GM19468 (cell line): ENCODE measurements around the gene THRSP.
"Not testable (repeated sequence)": the region's sequence is repeated elsewhere in the genome, so short reads cannot be mapped to it uniquely, and the experiment has no call there.

Experiments used
- ATAC-seq: cut with Tn5 transposase; IDR thresholded peaks from one replicate; pipeline ENCODE4 v1.9.1; 2021; ENCODE audit warnings: mild to moderate bottlenecking, moderate library complexity, moderate number of reproducible peaks; ENCODE audit not compliant: unreplicated experiment; ENCODE audit errors: extremely low read depth

The THRSP gene

DNA sequence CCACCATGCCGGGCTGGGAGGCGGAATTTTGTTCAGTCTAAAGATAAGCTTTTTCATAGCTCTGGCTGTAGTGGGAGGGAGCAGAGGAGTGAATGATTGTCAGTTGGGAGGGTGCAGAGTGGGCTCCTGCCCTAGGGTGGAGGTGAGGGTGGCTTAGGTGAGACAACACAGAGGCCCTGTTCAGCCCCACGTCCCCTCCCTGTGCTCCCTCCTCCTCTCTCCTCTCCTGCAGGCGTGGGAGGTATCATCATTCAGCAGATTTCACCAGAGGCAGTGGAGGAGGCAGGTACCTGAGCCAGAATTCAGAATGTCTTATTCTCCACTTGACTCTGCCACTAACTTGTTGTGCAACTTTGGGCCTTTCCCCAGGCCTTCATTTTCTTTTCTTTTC is 1.7 kb upstream of the THRSP start:
- no peak for ATAC-seq

DNA sequence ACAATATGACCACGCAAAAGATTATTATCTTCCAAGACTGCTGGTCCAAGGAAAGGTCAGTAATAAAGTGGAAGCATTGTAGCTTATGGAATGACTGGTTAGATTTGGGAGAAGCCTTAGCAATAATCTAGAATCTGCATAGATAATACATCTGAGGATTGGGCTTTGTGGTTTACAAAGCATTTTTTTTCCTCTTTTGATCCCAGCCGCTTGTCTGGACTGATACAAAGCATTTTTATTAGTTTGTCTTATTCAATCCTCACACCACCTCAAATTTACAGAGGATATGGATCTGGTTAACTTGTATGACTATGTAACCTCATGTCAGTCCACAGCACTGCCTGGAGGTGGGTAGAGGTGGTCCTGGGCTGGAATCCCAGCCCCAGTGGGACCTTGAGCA is 990 bp upstream of the THRSP start:
- ATAC-seq = no peak

DNA sequence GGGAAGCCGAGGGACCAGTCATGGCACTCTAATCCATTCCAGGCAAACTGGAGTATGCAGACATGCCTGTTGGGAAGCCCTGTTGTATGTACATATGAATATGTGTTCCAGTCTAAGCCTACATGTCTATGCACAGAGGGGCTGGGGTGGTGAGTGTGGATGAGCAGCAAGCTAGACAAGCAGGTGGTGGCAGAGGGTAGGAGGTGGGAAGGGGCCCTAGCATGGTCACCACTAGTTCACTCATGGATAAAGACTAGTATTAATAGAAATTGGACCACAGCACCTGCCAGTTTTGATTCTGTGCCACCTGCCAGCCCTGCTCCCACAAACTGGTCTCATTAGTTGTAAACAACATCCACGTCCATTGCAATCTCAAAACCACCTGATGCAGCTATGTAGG is 1.5 kb downstream of the THRSP start:
- ATAC-seq = no peak

- ATAC-seq = no peak
Measured at GRCh38 chr11:78066471-78066870, 2.8 kb downstream of the THRSP start.

DNA sequence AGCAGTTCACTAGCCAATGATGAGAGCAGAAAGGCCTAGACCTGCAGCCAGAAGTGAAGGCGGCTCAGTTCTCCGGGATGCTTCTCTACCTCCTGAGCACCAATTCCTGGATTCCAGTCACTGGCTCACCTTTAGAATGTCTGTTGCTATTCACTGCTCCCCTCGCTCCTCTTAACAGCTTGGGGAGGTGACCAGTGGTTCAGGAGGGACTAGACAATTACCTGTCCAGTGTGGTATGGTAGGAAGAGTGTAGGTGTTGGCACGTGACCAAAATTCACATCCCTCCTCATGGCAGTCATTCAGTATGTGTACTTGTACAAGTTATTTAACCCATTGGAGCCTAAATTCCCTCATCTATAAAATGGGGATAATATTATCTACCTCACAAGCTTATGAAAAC is 4.0 kb downstream of the THRSP start:
- ATAC-seq = no peak

DNA sequence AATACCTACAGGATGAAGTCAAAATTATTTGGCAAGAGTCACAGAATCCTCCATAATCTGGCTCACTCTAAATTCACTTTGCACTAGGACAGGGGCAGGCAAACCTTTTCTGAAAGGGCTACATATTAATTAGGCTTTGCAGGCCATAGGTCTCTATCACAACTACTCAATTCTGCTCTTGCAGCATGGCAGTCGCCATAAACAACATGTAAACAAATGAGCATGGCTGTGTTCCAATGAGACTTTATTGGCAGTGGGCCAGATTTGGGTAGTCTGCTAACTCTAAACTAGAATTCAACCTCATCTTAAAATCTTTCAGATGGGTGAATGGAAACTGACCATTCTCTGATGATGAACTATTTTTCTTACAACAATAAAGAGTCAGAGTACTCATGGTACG is 5.8 kb downstream of the THRSP start:
- ATAC-seq = no peak

GRCh38 chr11:78070621-78071020 is 7.0 kb downstream of the THRSP start:
- no peak for ATAC-seq

DNA sequence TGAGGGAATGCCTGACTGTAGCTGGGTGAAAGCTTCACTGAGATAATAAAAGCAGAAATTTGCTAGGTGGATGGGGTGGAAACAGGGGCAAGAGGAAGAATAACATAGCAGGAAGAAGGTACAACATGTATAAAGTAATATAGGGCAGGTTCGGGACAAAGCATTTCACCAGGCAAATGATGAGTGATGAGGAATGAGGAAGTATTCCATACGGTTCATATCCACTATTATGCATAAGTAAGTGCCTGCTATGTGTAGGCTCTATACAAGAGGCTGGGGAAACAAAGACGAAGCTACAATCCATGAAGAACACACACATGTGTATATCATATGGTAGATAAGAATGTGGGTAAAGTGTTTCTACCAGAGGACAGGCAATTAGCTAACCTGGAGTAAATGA is 8.1 kb downstream of the THRSP start:
- ATAC-seq = no peak

GRCh38 chr11:78072455-78072854 is 8.8 kb downstream of the THRSP start:
- ATAC-seq = no peak

DNA sequence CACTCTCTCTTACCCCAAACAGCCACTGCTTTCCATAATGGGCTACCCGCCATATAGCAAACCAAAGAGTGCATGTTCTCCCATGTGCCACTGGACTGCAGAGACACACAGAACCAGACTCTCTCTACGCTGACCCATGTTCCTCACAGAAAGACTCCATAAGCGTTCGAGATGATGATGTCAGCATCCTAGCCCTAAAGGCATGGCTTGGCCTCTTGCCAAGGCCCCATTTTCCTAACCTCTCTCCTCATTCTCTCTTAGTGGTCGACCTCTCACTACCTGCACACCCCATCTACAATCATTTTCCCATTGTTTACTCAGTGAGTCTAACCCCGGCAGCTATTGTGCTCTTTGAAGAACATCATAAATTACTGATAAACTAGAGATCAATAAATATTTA is 11.1 kb downstream of the THRSP start:
- ATAC-seq = no peak

GRCh38 chr11:78076733-78077403 is 13.2 kb downstream of the THRSP start:
- no peak for ATAC-seq

DNA sequence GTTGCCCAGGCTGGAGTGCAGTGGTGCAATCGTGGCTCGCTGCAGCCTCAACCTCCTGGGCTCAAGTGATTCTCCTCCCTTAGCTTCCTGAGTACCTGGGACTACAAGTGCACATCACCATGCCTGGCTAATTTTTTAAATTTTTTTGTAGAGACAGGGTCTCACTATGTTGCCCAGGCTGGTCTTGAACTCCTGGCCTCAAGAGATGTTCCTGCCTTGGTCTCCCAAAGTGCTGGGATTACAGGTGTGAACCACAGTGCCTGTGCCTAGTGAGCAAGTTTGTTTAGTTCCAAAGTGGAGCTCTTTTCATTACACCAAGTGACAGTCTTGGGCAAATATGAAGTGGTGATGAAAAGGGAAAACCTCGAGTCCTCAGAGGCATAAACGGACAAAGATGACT is 13.9 kb downstream of the THRSP start:
- ATAC-seq = not testable (repeated sequence)

GRCh38 chr11:78078218-78079167 is 14.8 kb downstream of the THRSP start:
- ATAC-seq = no peak

DNA sequence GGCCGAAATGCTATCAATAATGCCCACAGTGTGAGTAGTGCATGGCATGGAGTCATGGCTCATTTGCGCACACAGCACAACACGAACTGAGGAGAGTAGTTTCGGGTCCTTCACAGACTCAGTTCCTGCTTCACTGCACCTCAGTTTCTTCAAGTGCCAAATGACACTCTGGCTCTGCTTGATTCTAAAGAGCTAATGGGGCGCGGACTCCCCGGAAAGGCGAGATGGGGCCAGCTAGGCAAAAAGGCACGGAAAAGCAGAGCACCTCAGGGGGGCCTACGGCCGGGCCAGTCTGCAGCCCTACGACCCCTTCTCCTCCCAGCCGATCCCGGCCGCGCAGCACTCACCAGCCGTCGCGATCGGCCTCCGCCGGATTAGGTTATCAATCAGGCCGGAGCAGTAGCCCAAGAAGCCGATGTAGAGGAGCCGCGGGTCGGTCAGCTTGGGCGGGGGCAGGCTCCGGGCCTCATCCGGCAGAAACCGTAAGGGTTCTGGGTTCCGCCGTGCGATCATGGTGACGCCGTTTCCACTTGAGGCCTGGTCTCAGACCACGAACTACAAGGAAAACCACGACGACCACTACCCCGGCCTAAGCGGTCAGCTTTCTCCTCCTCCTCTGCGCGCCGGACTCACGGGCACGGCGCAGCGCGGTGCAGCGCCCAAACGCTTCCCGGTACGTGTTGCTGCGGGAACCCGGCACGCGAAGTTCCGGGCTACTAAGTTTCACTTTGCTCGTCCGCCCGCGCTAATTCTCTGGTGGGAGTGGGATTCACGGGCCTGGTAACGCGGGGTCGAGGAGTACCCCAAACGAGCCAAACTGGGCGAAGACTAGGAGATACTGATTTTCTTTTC is 15.8 kb downstream of the THRSP start, which contains the start of gene NDUFC2:
TSS of gene NDUFC2 (minus strand) at position 631 of the 852 bp plus-strand sequence. CDS start at position 513, 118 bp downstream.
- ATAC-seq = no peak

DNA sequence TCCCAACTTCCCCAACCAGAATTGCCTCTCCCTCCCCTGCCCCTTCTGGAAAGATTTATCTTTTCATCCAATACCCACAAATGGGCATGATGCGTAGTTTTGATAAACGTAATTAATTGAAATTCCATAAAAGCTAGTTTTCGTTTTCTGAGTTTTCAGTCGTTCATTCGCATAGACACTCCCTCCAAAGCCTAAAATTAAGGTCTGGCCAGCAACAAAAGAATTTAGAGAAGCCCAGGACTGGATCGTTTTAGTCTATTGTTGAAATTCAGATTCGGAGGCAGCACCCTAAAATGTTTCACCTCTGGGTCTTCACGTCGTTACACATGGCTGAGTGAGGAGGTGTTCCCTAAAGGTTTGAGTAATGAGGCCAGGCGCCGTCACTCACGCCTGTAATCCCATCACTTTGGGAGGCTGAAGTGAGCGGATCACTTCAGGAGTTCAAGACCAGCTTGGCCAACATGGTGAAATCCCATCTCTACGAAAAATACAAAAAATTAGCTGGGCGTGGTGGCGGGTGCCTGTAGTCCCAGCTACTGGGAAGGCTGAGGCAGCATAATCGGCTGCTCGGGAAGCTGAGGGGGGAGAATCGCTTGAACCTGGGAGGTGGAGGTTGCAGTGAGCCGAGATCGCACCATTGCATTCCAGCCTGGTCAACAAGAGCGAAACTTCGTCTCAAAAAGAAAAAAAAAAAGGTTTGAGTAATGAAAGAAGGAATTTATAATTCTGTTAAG is 16.6 kb downstream of the THRSP start:
- ATAC-seq = no peak

DNA sequence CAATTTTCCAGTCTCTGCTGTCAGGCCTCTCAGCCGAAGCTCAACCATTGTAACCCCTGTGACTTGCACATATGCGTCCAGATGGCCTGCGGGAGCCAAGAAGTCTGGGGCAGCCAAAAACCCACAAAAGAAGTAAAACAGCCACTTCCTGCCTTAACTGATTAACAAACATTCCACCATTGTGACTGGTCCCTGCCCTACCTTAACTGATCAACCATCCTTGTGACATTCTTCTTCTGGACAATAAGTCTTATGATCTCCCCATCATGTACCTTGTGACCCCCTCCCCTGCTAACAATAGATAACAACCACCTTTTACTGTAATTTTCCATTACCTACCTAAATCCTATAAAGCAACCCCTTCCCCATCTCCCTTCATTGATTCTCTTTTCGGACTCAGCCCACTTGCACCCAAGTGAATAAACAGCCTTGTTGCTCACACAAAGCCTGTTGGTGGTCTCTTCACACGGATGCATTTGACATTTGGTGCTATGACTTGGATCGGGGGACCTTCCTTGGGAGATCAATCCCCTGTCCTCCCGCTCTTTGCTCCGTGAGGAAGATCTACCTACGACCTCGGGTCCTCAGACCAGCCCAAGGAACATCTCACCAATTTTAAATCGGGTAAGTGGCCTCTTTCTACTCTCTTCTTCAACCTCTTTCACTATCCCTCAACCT is 17.3 kb downstream of the THRSP start:
- ATAC-seq = no peak

- ATAC-seq = no peak
Measured at GRCh38 chr11:78081583-78081982, 17.9 kb downstream of the THRSP start.

DNA sequence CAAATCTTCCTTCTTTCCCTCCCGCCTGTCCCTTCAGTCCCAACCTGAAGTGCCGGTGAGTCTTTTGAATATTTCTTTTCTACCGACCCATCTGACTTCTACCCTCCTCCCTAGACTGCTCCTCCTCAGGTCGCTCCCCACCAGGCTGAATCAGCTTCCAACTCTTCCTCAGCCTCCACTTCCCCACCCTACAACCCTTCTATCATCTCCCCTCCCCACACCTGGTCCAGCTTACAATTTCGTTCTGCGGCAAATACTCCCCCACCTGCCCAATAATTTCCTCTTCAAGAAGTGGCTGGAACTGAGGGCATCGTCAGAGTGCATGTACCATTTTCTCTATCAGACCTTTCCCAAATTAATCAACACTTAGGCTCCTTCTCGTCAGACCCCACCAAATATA is 18.5 kb downstream of the THRSP start:
- no peak for ATAC-seq

DNA sequence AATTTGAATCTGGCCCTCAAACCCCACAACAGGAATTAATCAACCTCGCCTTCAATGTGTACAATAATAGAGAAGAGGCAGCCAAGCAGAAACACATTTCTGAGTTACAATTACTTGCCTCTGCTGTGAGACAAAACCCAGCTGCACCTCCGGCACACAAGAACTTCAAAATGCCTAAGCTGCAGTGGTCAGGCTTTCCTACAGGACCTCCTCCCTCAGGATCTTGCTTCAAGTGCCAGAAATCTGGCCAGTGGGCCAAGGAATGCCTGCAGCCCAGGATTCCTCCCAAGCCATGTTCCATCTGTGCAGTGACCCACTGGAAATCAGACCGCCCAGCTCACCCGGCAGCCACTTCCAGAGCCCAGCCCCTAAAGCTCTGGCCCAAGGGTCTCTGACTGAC is 19.4 kb downstream of the THRSP start:
- ATAC-seq = no peak
